C4-2B (cell line): ENCODE results near the gene EFCAB8.

Experiments
- H3K27ac ChIP-seq: fragments of 450-650 bp; 2 replicates; pipeline ENCODE4 v1.5.1; 2017
- CTCF ChIP-seq: fragments of 450-650 bp; conservative IDR thresholded peaks from 2 replicates; pipeline ENCODE4 v1.5.1; 2017; ENCODE audit warnings: mild to moderate bottlenecking
- ZFX ChIP-seq: fragments of 450-650 bp; IDR thresholded peaks from 2 replicates; pipeline ENCODE4 v1.6.1; 2017

The EFCAB8 gene

GRCh38 chr20:32842688-32843524 lies 15.8 kb upstream of the EFCAB8 start:
- no peak for TF ChIP-seq CTCF
- no peak overlapping the region for H3K27ac ChIP-seq

- no peak overlapping the region for H3K27ac ChIP-seq
- TF ChIP-seq ZFX (no peak), CTCF (no peak)
These were observed 12.9 kb upstream of the EFCAB8 start for GRCh38 chr20:32845786-32846185.

- H3K27ac ChIP-seq: no peak overlapping the region
- TF ChIP-seq ZFX: no peak
- no peak for TF ChIP-seq CTCF
These were observed 11.9 kb upstream of the EFCAB8 start for GRCh38 chr20:32846852-32847251.

GRCh38 chr20:32847964-32848363 lies 10.8 kb upstream of the EFCAB8 start:
- no peak overlapping the region for H3K27ac ChIP-seq
- TF ChIP-seq CTCF (no peak), ZFX (no peak)

- TF ChIP-seq CTCF (no peak), ZFX (no peak)
- H3K27ac ChIP-seq: no peak overlapping the region
These were observed 9.9 kb upstream of the EFCAB8 start for GRCh38 chr20:32848846-32849245.

GRCh38 chr20:32849577-32849976 lies 9.1 kb upstream of the EFCAB8 start:
- TF ChIP-seq CTCF: no peak
- no peak overlapping the region for H3K27ac ChIP-seq

- TF ChIP-seq CTCF (no peak), ZFX (no peak)
- H3K27ac ChIP-seq: no peak overlapping the region
These were observed 3.3 kb upstream of the EFCAB8 start for GRCh38 chr20:32855387-32855786.
